ENCODE measurements around the gene IL22RA1. TPM values are rescaled to one million over a fixed set of nuclear protein-coding genes. Genes with fewer than 3 reads are reported as not detected.

IL22RA1 gene
- total RNA-seq, 1 donor from 2014 or later: not detected

DNA sequence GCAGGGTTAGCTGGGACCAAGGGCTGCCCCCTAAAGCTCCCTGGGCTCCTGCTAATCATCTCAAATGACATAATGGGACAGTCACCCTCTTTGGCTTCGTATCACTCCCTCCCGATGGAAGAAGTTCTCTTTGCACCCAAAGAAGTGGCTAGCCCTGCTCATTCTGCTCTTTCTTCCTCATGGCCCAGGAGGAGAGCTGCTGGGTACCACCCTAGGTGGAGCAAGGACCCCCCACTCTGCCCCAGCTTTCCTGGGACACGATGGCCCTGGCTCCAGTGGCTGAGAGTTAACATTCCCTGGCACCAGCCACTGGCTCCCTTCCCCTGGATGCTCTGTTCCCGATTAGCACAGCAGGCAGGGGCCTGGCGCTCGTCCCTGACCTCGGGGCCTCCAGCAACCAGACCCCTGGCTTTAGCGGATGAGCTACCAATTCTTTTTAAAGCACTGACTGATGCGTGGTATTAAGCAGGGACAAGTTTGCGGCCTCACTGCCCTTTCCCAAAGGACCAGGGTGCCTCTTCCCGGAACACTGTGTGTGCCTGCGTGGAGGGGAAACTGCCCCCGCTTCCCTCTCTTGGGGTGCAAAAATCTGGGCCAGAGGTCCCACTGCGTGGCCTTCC, 32.2 kb downstream of the IL22RA1 start:
- H3K27me3 Mint-ChIP-seq (ENCODE audit: unreplicated experiment): peaks cover 3% of the 10 kb centered on the region

GRCh38 chr1:24109686-24110475, 33.1 kb downstream of the IL22RA1 start:
- TF ChIP-seq CTCF (IDR thresholded peaks at IDR 0.05; ENCODE audit: unreplicated experiment): no peak
- no peaks in the 10 kb centered on the region for H3K9me3 Mint-ChIP-seq (ENCODE audit: unreplicated experiment)
- DNase-seq (ENCODE audit: low spot score): no peak

More for the DNA sequence above, 32.2 kb downstream of the IL22RA1 start:
- TF ChIP-seq CTCF (IDR thresholded peaks at IDR 0.05; ENCODE audit: unreplicated experiment): no peak
- no peak for DNase-seq (ENCODE audit: low spot score)
- Mint-ChIP-seq H3K9me3 (ENCODE audit: unreplicated experiment) (no peaks in the 10 kb centered on the region), H3K4me3 (ENCODE audit: unreplicated experiment) (no peak overlapping the region), H3K27ac (ENCODE audit: unreplicated experiment) (no peak overlapping the region), H3K4me1 (ENCODE audit: unreplicated experiment) (peaks cover 3% of the 10 kb centered on the region), H3K36me3 (ENCODE audit: low read depth, unreplicated experiment) (no peaks in the 10 kb centered on the region)

DNA sequence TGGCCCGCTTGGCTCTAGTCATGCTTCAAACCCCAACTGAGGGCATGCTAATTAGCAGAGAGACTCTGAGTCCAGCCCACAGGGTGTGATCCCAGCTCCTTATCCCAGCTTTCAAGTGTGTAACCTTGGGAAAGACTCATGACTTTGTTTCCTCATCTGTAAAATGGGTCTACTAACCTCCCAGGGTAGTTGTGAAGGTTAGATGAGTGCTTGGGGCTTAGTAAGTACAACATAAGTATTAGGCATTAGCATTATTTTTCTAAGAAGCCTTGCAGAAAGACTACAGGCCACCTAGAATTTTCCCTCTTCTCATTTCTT, 33.8 kb downstream of the IL22RA1 start:
- Mint-ChIP-seq H3K27me3 (ENCODE audit: unreplicated experiment) (peaks cover 3% of the 10 kb centered on the region), H3K4me1 (ENCODE audit: unreplicated experiment) (peaks cover 3% of the 10 kb centered on the region), H3K27ac (ENCODE audit: unreplicated experiment) (no peak overlapping the region), H3K9me3 (ENCODE audit: unreplicated experiment) (no peaks in the 10 kb centered on the region), H3K4me3 (ENCODE audit: unreplicated experiment) (no peak overlapping the region), H3K36me3 (ENCODE audit: low read depth, unreplicated experiment) (no peaks in the 10 kb centered on the region)
- no peak for TF ChIP-seq CTCF (IDR thresholded peaks at IDR 0.05; ENCODE audit: unreplicated experiment)
- no peak for DNase-seq (ENCODE audit: low spot score)

More at GRCh38 chr1:24109686-24110475, 33.1 kb downstream of the IL22RA1 start:
- Mint-ChIP-seq H3K27ac (ENCODE audit: unreplicated experiment) (no peak overlapping the region), H3K4me3 (ENCODE audit: unreplicated experiment) (no peak overlapping the region), H3K36me3 (ENCODE audit: low read depth, unreplicated experiment) (no peaks in the 10 kb centered on the region), H3K4me1 (ENCODE audit: unreplicated experiment) (peaks cover 3% of the 10 kb centered on the region), H3K27me3 (ENCODE audit: unreplicated experiment) (peaks cover 3% of the 10 kb centered on the region)

DNA sequence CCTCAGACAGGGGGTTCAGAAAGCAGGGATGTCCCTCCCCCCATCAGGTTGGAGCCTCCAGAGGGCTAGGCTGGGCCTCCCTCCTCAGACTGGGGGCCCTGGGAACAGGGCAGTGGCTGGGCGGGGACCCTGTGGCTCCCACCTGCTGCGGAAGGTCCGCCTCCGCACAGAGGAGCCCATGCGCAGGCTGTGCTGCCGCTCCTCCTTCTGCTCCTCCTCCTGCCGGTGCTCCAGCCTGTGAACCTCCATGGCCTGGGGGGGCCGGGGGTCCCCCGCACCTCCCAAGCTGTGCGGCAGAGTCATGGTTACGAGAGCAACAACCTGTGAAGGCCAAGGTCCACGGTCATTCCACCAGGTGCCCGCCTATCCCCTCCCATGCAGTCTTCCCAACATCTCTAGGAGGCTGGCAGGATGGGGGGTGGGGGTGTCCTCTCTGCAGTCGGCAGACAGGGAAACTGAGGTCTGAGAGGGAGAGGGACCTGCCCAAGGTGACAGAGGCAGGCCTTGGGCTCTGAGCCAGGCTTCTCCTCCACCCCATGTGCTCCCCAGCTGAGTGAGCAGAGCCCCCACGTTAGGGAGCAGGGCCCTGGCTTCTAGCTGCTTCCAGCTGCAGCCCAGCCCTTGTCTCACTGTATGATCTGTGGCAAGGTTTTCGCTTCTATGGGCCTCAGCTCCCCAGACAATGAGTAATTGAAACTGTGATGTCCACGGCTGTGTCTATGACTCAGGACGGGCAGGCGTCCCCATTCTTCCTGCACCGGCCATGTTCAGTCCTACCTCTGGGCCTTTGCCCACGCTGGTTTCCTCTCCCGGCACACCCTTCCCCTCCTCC, 34.4 kb downstream of the IL22RA1 start:
- Mint-ChIP-seq H3K27ac (ENCODE audit: unreplicated experiment) (no peak overlapping the region), H3K27me3 (ENCODE audit: unreplicated experiment) (peaks cover 3% of the 10 kb centered on the region), H3K9me3 (ENCODE audit: unreplicated experiment) (no peaks in the 10 kb centered on the region), H3K4me1 (ENCODE audit: unreplicated experiment) (peaks cover 3% of the 10 kb centered on the region), H3K36me3 (ENCODE audit: low read depth, unreplicated experiment) (no peaks in the 10 kb centered on the region), H3K4me3 (ENCODE audit: unreplicated experiment) (no peak overlapping the region)
- no peak for TF ChIP-seq CTCF (IDR thresholded peaks at IDR 0.05; ENCODE audit: unreplicated experiment)
- no peak for DNase-seq (ENCODE audit: low spot score)
